GM04504 (cell line): ENCODE measurements around the gene BANF2.
"Not testable (repeated sequence)": the region's sequence is repeated elsewhere in the genome, so short reads cannot be mapped to it uniquely, and the experiment has no call there.

Experiments
- DNase-seq: peaks from one replicate; pipeline ENCODE4 v3.0.0-alpha.2; 2012; ENCODE audit warnings: low read depth

BANF2 gene

GRCh38 chr20:17766226-17766625, 66.5 kb downstream of the BANF2 start:
- no peak for DNase-seq

GRCh38 chr20:17767624-17768023, 67.9 kb downstream of the BANF2 start:
- DNase-seq: no peak

GRCh38 chr20:17768271-17768670, 68.5 kb downstream of the BANF2 start:
- DNase-seq: no peak

DNA sequence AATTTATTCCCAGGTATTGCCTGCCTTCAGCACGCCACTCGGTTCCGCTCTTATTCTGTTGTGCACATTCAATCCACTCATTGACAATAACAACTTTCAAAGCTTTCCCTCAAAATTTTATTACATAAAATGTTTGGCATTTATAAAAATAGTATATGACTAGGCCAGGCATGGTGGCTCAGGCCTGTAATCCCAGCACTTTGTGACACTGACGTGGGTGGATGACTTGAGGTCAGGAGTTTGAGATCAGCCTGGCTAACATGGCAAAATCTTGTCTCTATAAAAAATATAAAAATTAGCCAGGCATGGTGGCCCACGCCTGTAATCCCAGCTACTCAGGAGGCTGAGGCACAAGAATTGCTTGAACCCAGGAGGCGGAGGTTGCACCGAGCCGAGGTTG, 70.0 kb downstream of the BANF2 start:
- DNase-seq: not testable (repeated sequence)

DNA sequence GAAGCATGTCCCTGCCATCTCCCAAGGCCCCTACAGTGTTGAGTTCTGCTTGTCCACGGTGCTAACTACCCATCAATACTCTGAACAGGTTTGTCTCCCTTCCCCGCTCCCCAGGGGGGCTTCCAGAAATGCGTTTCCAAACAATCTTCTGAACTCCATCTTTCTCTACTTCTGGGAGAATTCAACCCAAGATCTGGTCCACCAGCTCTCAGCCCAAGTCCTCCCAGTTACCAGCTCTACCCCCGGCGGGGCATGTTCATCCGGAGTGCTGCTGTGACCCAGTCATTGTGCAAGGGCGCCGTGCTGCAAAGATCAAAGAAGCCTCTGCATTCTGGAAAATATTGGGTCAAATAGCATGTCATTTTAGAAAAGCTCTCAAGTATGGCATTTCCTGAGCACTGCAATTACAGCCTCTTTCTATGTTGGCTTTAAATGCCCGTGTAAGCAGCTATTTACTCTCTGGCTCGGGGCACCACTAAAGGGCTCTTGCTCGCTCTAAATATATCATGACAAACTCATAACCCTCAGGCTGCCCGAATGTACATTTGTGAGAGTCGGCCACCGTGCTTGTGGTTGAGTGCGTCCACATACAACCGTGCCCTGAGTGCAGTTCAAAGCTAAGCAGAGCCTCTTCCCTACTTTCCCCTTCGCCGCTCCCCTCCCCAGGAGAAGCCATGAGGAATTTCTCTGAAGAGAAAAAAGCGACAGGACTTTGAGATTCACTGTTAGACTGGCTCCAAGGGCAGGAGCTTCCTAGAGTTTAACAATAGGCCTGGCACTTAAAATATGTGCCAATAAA, 71.6 kb downstream of the BANF2 start:
- no peak for DNase-seq

- no peak for DNase-seq
Measured at GRCh38 chr20:17772005-17772343, 72.2 kb downstream of the BANF2 start.

- DNase-seq: no peak
Measured at GRCh38 chr20:17773619-17774018, 73.9 kb downstream of the BANF2 start.

DNA sequence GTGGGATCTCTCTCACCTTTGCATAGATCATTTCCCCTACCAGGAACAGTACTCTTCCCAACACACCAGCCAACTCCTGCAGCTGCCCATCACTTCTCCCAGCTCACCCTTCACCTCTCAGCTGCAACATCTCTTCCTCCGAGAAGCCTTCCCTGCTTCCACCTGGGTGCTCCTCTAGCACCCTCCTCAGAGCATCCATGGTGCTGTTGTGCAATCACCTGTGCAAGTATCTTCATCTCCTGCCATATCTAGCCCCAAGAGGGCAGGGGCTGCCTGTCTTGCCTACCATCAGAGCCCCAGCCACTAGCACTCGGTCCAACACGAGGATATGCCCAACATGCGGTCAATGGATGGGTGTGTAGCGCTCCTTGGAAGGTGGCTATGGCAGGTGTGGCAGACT, 75.8 kb downstream of the BANF2 start:
- no peak for DNase-seq

GRCh38 chr20:17776551-17776950, 76.8 kb downstream of the BANF2 start:
- no peak for DNase-seq

- not testable (repeated sequence) for DNase-seq
Measured at GRCh38 chr20:17779011-17779410, 79.2 kb downstream of the BANF2 start.

GRCh38 chr20:17782768-17783167, 83.0 kb downstream of the BANF2 start:
- no peak for DNase-seq

- DNase-seq: no peak
Measured at GRCh38 chr20:17783671-17784070, 83.9 kb downstream of the BANF2 start.

DNA sequence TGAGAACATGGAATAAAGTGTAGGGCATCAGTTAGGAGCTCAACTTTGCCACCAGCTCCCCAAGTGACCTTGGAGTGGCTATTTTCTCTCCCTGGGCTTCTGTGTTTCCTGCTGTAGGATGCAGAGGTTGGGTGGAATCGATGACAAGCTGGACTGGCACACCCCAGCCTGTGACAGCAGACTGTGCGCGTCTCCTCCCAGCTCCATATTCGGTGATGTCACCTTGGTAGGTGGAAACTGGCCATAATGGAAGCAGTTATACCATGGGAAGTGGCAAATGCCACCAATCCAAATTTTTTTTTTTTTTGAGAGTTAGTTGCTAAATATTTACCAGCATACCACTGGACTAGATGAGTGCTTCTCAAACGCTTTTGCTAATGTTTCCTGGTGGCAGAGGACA, 85.2 kb downstream of the BANF2 start:
- no peak for DNase-seq
